Mammary epithelial cell (primary cell): ENCODE measurements around the gene URM1.

Experiments
- CTCF ChIP-seq, 2 donors: IDR thresholded peaks in 1 of 2; conservative IDR thresholded peaks in 1 of 2; 2 replicates each; pipeline ENCODE4 v1.5.1; 2011 to 2012; ENCODE audit warnings: inconsistent platforms in 2 of 2, low read length in 2 of 2, mild to moderate bottlenecking in 2 of 2, control low read depth in 1 of 2, low read depth in 1 of 2; ENCODE audit not compliant: insufficient read depth in 1 of 2; ENCODE audit errors: extremely low read depth in 1 of 2
- EZH2 ChIP-seq: IDR thresholded peaks from 2 replicates; pipeline ENCODE4 v1.6.1; 2012; ENCODE audit warnings: low read length, inconsistent platforms, borderline replicate concordance

- TF ChIP-seq CTCF (conservative IDR thresholded peaks at IDR 0.05 in 1 of 2, IDR thresholded peaks at IDR 0.05 in 1 of 2; ENCODE audit: extremely low read depth in 1 of 2, insufficient read depth in 1 of 2, low read depth in 1 of 2, low read length in 2 of 2) = no peak
- no peak for TF ChIP-seq EZH2
Measured at GRCh38 chr9:128429513-128430086, 58.4 kb downstream of the URM1 start.
